ENCODE results near the gene ENTR1. TPM values are rescaled to one million over a fixed set of nuclear protein-coding genes. Genes with fewer than 3 reads are reported as not detected.
A peak's percentile ranks its signal among the peaks of the same experiment; 100 is the strongest.

ENTR1 gene
- total RNA-seq (2021; ENCODE audit: unreplicated experiment) (90.8 TPM), Bru-seq, nascent RNA (percentile 75 among the genes with signal in this experiment), BruChase-seq, experiment 1, labeled RNA remaining after a 2-hour chase (percentile 92 among the genes with signal in this experiment), BruChase-seq, experiment 2, labeled RNA remaining after a 6-hour chase (percentile 93 among the genes with signal in this experiment)
- 64.8 TPM for polyA plus RNA-seq (2012; ENCODE audit: insufficient read length)
- long read RNA-seq, transcript ENTR1-204 (8 exons, 2,129 nt), result minor isoform, 23 of 136 reads
- long read RNA-seq, transcript ENTR1-201 (9 exons, 2,314 nt), result major isoform, 32 of 136 reads
- long read RNA-seq, partial matches to known transcripts, result 32 of 136 reads
- long read RNA-seq, other reads (novel, unspliced or antisense), result 43 of 136 reads

- TF ChIP-seq REST (IDR thresholded peaks at IDR 0.05; ENCODE audit: insufficient read depth in 1 of 2, low read depth in 2 of 2, low read length in 1 of 2) (no peak), CTCF (IDR thresholded peaks at IDR 0.05) (no peak), TCF7L2 (IDR thresholded peaks at IDR 0.05; ENCODE audit: low read depth, low read length) (no peak), POLR2AphosphoS5 (IDR thresholded peaks at IDR 0.05; ENCODE audit: low read depth, low read length) (peak; percentile 85), SIN3A (IDR thresholded peaks at IDR 0.05; ENCODE audit: borderline replicate concordance, insufficient read depth, low read depth, low read length) (peak; percentile 71; the same call in 1 of the 2 replicates)
- no peaks in the 10 kb centered on the region for H3K27me3 ChIP-seq (ENCODE audit: control insufficient read depth, insufficient read depth, low read length)
- no peaks in the 10 kb centered on the region for H3K9me3 ChIP-seq (ENCODE audit: control insufficient read depth, insufficient read depth, low read depth, low read length)
- DNase-seq (ENCODE audit: low read depth, low spot score) (peak; percentile 33), ATAC-seq (peak; percentile 93)
- ChIA-PET CTCF (no interaction called here), POLR2A (no interaction called here)
- intact Hi-C loops (cut with micrococcal nuclease; ENCODE audit: unreplicated experiment), result no loop called here
- H3K36me3 ChIP-seq (ENCODE audit: control insufficient read depth, insufficient read depth, low read length), result peaks cover 11% of the 10 kb centered on the region
- H3K4me1 ChIP-seq (ENCODE audit: control insufficient read depth, insufficient read depth, low read length), result peaks cover 6% of the 10 kb centered on the region
- peak within 1 kb of the TSS; percentile 87 to 93 for H3K4me3 ChIP-seq (ENCODE audit: low read depth in 2 of 2, low read length in 2 of 2)
- in situ Hi-C loops (cut with HindIII; ENCODE audit: low pct_unique_long_range_greater_than_20kb, low sequenced_read_pairs), result no loop called here
- peak within 1 kb of the TSS; percentile 89 for H3K27ac ChIP-seq (ENCODE audit: low read length)
- no TSS peak for BruUV-seq (replicated peaks)
Observed at GRCh38 chr9:136410500-136411287, at the start of gene ENTR1, which contains the start of gene PMPCA. TSS of gene ENTR1 (minus strand) at chr9:136410614. CDS start at chr9:136410397, 217 bp downstream. TSS of gene PMPCA (plus strand) at chr9:136410658. CDS start at chr9:136410669, 11 bp downstream.

- Histone ChIP-seq H3K4me3 (ENCODE audit: low read depth in 2 of 2, low read length in 2 of 2) (no peak overlapping the region), H3K27ac (ENCODE audit: low read length) (no peak overlapping the region), H3K27me3 (ENCODE audit: control insufficient read depth, insufficient read depth, low read length) (no peaks in the 10 kb centered on the region), H3K36me3 (ENCODE audit: control insufficient read depth, insufficient read depth, low read length) (peaks cover 11% of the 10 kb centered on the region), H3K9me3 (ENCODE audit: control insufficient read depth, insufficient read depth, low read depth, low read length) (no peaks in the 10 kb centered on the region), H3K4me1 (ENCODE audit: control insufficient read depth, insufficient read depth, low read length) (no peaks in the 10 kb centered on the region)
- no peak for ATAC-seq
- TF ChIP-seq POLR2AphosphoS5 (IDR thresholded peaks at IDR 0.05; ENCODE audit: low read depth, low read length) (no peak), SIN3A (IDR thresholded peaks at IDR 0.05; ENCODE audit: borderline replicate concordance, insufficient read depth, low read depth, low read length) (no peak), CTCF (IDR thresholded peaks at IDR 0.05) (no peak), TCF7L2 (IDR thresholded peaks at IDR 0.05; ENCODE audit: low read depth, low read length) (no peak), REST (IDR thresholded peaks at IDR 0.05; ENCODE audit: insufficient read depth in 1 of 2, low read depth in 2 of 2, low read length in 1 of 2) (no peak)
- ChIA-PET POLR2A (no interaction called here), CTCF (no interaction called here)
- no TSS peak for BruUV-seq (replicated peaks)
- intact Hi-C loops (cut with micrococcal nuclease; ENCODE audit: unreplicated experiment) (no loop called here), in situ Hi-C loops (cut with HindIII; ENCODE audit: low pct_unique_long_range_greater_than_20kb, low sequenced_read_pairs) (no loop called here)
- no peak for DNase-seq (ENCODE audit: low read depth, low spot score)
Observed at GRCh38 chr9:136459425-136459824, 49.0 kb upstream of the ENTR1 start.
